HG03378 (cell line): ENCODE data around the gene DIMT1.
A peak's percentile ranks its signal among the peaks of the same experiment; 100 is the strongest.

ENCODE experiments used
- ATAC-seq: cut with Tn5 transposase; IDR thresholded peaks from one replicate; pipeline ENCODE4 v1.9.1; 2021; ENCODE audit warnings: mild to moderate bottlenecking, moderate library complexity; ENCODE audit not compliant: unreplicated experiment

The DIMT1 gene

GRCh38 chr5:62403411-62404250, at the start of gene DIMT1:
TSS of gene DIMT1 (minus strand) at chr5:62403905. CDS start at chr5:62403772, 133 bp downstream.
- peak; percentile 95 for ATAC-seq

- no peak for ATAC-seq
These were observed 46.6 kb upstream of the DIMT1 start for GRCh38 chr5:62450259-62450658.

GRCh38 chr5:62448528-62448927, 44.8 kb upstream of the DIMT1 start:
- ATAC-seq, result no peak

- no peak for ATAC-seq
These were observed 28.9 kb upstream of the DIMT1 start for GRCh38 chr5:62432621-62433064.

- no peak for ATAC-seq
These were observed 28.3 kb upstream of the DIMT1 start for GRCh38 chr5:62431735-62432620.

- ATAC-seq, result no peak
These were observed 21.1 kb upstream of the DIMT1 start for GRCh38 chr5:62424763-62425162.

GRCh38 chr5:62421414-62421813, 17.7 kb upstream of the DIMT1 start:
- ATAC-seq, result no peak

- ATAC-seq, result no peak
These were observed 15.9 kb upstream of the DIMT1 start for GRCh38 chr5:62419609-62420008.

- no peak for ATAC-seq
These were observed 14.9 kb upstream of the DIMT1 start for GRCh38 chr5:62418462-62419076.

- ATAC-seq, result no peak
These were observed 10.0 kb upstream of the DIMT1 start for GRCh38 chr5:62413711-62414110.

- ATAC-seq, result peak; percentile 97
These were observed 9.0 kb upstream of the DIMT1 start, which contains the start of gene IPO11 for GRCh38 chr5:62412549-62413329. TSS of gene IPO11 (plus strand) at chr5:62412763. CDS start at chr5:62437280, 24,517 bp downstream.

GRCh38 chr5:62395210-62395950, 8.3 kb downstream of the DIMT1 start:
- ATAC-seq, result no peak

- ATAC-seq, result no peak
These were observed 16.9 kb downstream of the DIMT1 start for GRCh38 chr5:62386824-62387223.

- no peak for ATAC-seq
These were observed 17.8 kb downstream of the DIMT1 start for GRCh38 chr5:62385816-62386400.

- ATAC-seq, result no peak
These were observed 18.6 kb downstream of the DIMT1 start for GRCh38 chr5:62385131-62385530.

- no peak for ATAC-seq
These were observed 27.6 kb downstream of the DIMT1 start for GRCh38 chr5:62376064-62376463.

GRCh38 chr5:62375627-62376026, 28.1 kb downstream of the DIMT1 start:
- no peak for ATAC-seq

GRCh38 chr5:62374090-62374489, 29.6 kb downstream of the DIMT1 start:
- ATAC-seq, result no peak

GRCh38 chr5:62373382-62373781, 30.3 kb downstream of the DIMT1 start:
- ATAC-seq, result no peak
